SK-N-SH treated with all-trans-retinoic acid at 6 μM for 48 hours (cell line): ENCODE results near the gene COA8.
A peak's percentile ranks its signal among the peaks of the same experiment; 100 is the strongest.

ENCODE experiments used
- ATAC-seq: fragments of 200-7000 bp; cut with Tn5 transposase; 3 replicates; pipeline ENCODE4 v1.9.1; 2020; ENCODE audit warnings: mild to moderate bottlenecking, moderate library complexity
- ARNTL ChIP-seq: fragments of 450-650 bp; formaldehyde crosslinking; IDR thresholded peaks from 2 replicates; pipeline ENCODE4 v1.5.0; 2020; ENCODE audit warnings: low read depth, mild to moderate bottlenecking, moderate library complexity, borderline replicate concordance
- CREB5 ChIP-seq: fragments of 250-450 bp; sonication (Bioruptor Pico); IDR thresholded peaks from 2 replicates; pipeline ENCODE4 v1.5.1; 2020; ENCODE audit warnings: low read depth, mild to moderate bottlenecking, moderate library complexity
- CSDC2 ChIP-seq: fragments of 250-450 bp; sonication (Bioruptor Pico); IDR thresholded peaks from 2 replicates; pipeline ENCODE4 v1.5.0; 2020; ENCODE audit warnings: mild to moderate bottlenecking, moderate library complexity
- CSRNP3 ChIP-seq: fragments of 250-450 bp; sonication (Bioruptor Pico); IDR thresholded peaks from 2 replicates; pipeline ENCODE4 v1.5.1; 2021; ENCODE audit warnings: mild to moderate bottlenecking, moderate library complexity
- ESRRG ChIP-seq: fragments of 250-450 bp; sonication (Bioruptor Pico); IDR thresholded peaks from 2 replicates; pipeline ENCODE4 v1.6.1; 2021; ENCODE audit warnings: mild to moderate bottlenecking
- GLIS3 ChIP-seq: fragments of 250-450 bp; sonication (Bioruptor Pico); IDR thresholded peaks from 2 replicates; pipeline ENCODE4 v1.5.0; 2020; ENCODE audit warnings: mild to moderate bottlenecking, moderate library complexity
- ISL1 ChIP-seq: fragments of 250-450 bp; sonication (Bioruptor Pico); IDR thresholded peaks from 2 replicates; pipeline ENCODE4 v2.1.2; 2022; ENCODE audit warnings: mild to moderate bottlenecking, moderate library complexity
- OSR1 ChIP-seq: fragments of 250-450 bp; sonication (Bioruptor Pico); IDR thresholded peaks from 2 replicates; pipeline ENCODE4 v1.8.0; 2022; ENCODE audit warnings: moderate library complexity, mild to moderate bottlenecking, inconsistent platforms
- PPARA ChIP-seq: fragments of 250-450 bp; sonication (Bioruptor Pico); IDR thresholded peaks from 2 replicates; pipeline ENCODE4 v1.5.0; 2020; ENCODE audit warnings: mild to moderate bottlenecking, borderline replicate concordance
- RARB ChIP-seq: fragments of 250-450 bp; sonication (Bioruptor Pico); IDR thresholded peaks from 2 replicates; pipeline ENCODE4 v1.8.0; 2021; ENCODE audit warnings: mild to moderate bottlenecking, moderate library complexity
- SNAI2 ChIP-seq: fragments of 250-450 bp; sonication (Bioruptor Pico); IDR thresholded peaks from 2 replicates; pipeline ENCODE4 v1.5.0; 2020; ENCODE audit warnings: mild to moderate bottlenecking, moderate library complexity
- TCF4 ChIP-seq: fragments of 250-450 bp; sonication (Bioruptor Pico); IDR thresholded peaks from 2 replicates; pipeline ENCODE4 v1.8.0; 2021; ENCODE audit warnings: mild to moderate bottlenecking, moderate library complexity, borderline replicate concordance
- TOX ChIP-seq: fragments of 250-450 bp; sonication (Bioruptor Pico); IDR thresholded peaks from 2 replicates; pipeline ENCODE4 v1.8.0; 2021; ENCODE audit warnings: mild to moderate bottlenecking, moderate library complexity, borderline replicate concordance
- TSHZ2 ChIP-seq: fragments of 250-450 bp; sonication (Bioruptor Pico); IDR thresholded peaks from 2 replicates; pipeline ENCODE4 v1.5.0; 2020; ENCODE audit warnings: mild to moderate bottlenecking, moderate library complexity
- ZC3H10 ChIP-seq: fragments of 250-450 bp; sonication (Bioruptor Pico); IDR thresholded peaks from 2 replicates; pipeline ENCODE4 v1.5.1; 2021; ENCODE audit warnings: mild to moderate bottlenecking, moderate library complexity
- ZFP3 ChIP-seq: fragments of 250-450 bp; sonication (Bioruptor Pico); IDR thresholded peaks from 2 replicates; pipeline ENCODE4 v1.5.0; 2020; ENCODE audit warnings: mild to moderate bottlenecking, moderate library complexity
- ZFP30 ChIP-seq: fragments of 450-650 bp; formaldehyde crosslinking; IDR thresholded peaks from 2 replicates; pipeline ENCODE4 v1.5.0; 2022; ENCODE audit warnings: mild to moderate bottlenecking, moderate library complexity
- ZNF565 ChIP-seq: fragments of 450-650 bp; formaldehyde crosslinking; conservative IDR thresholded peaks from 2 replicates; pipeline ENCODE4 v1.5.0; 2020; ENCODE audit warnings: low read depth, mild to moderate bottlenecking, moderate library complexity
- ZNF8 ChIP-seq: fragments of 450-650 bp; formaldehyde crosslinking; IDR thresholded peaks from 2 replicates; pipeline ENCODE4 v1.5.0; 2020; ENCODE audit warnings: mild to moderate bottlenecking, moderate library complexity
- TF ChIP-seq, protein P1 (sequence below): fragments of 250-450 bp; sonication (Bioruptor Pico); IDR thresholded peaks from 2 replicates; pipeline ENCODE4 v1.8.0; 2020; ENCODE audit warnings: mild to moderate bottlenecking, moderate library complexity, borderline replicate concordance

The COA8 gene

DNA sequence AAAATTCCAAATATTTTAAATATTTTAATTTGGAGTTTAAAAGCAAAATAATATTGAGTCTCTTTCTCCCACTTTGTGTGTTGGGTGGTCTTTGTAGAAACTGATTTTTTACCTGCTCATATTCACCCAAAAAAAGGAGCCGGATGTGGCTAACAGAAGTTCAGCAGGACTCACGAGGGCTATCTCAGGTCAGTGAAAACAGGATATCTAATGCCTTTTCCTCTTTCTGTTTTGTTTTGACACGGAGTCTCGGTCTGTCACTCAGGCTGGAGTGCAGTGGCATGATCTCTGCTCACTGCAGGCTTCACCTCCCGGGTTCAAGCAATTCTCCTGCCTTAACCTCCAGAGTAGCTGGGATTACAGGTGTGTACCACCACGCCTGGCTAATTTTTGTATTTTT is 30.8 kb downstream of the COA8 start:
- ATAC-seq, result no peak
- TF ChIP-seq TOX (CRISPR knock-in tag), result no peak

DNA sequence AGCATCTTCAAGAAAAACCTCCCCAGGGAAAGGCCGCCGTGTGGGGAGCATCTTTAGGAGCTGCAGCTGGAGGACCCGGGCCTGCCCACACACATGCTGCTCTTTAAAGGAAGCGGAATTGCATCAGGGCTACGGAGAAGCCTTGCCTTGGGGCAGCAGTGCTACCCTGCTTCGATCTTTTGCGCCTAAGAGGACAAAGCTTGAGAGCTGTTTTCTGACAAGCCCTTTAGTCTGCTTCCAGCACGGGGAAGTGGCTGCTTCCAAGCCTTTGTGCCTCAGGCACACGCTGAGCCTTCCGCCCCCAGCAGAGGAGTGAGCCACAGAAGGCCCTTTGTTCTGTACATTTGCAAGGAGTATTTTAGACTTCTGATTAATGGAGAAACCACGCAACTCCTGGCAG is 31.5 kb downstream of the COA8 start:
- no peak for ATAC-seq

DNA sequence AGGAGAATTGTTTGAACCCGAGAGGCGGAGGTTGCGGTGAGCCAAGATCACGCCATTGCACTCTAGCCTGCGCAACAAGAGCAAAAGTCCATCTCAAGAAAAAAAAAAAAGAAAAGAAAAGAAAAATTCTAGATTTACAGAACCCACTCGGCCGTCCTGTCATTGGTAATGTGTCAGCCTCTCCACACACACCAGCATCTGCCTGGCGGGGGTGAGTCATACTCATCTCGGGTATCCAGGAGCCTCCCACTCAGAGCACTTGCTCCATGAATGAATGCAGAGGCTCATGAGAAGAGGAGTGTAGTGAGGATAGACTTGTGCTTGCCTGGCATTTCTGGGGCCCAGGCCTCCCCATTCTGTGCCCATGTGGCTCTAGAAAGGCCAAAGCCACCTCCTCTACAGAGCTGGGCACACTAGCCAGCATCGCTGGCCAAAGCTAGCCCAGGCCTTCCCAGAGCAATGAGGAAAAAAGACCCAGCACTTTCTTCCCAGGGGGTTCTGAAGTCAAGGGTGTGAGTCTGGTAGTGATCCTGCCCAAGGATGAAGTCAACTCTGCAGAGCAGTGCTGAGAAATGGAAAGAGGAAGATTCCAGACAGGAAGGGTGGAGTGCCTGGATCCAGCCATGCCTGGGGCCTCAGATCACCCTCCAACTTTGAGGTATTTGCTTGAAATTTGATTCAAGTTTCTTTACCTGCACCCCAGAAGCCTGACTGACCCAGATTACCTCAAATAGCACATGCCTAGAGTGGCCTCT is 35.0 kb downstream of the COA8 start:
- peak; percentile 100 for ATAC-seq
- TF ChIP-seq, protein P1, sequence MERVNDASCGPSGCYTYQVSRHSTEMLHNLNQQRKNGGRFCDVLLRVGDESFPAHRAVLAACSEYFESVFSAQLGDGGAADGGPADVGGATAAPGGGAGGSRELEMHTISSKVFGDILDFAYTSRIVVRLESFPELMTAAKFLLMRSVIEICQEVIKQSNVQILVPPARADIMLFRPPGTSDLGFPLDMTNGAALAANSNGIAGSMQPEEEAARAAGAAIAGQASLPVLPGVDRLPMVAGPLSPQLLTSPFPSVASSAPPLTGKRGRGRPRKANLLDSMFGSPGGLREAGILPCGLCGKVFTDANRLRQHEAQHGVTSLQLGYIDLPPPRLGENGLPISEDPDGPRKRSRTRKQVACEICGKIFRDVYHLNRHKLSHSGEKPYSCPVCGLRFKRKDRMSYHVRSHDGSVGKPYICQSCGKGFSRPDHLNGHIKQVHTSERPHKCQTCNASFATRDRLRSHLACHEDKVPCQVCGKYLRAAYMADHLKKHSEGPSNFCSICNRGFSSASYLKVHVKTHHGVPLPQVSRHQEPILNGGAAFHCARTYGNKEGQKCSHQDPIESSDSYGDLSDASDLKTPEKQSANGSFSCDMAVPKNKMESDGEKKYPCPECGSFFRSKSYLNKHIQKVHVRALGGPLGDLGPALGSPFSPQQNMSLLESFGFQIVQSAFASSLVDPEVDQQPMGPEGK (CRISPR knock-in tag), result no peak
- TF ChIP-seq ZNF8 (CRISPR knock-in tag) (no peak), OSR1 (CRISPR knock-in tag) (no peak), ISL1 (CRISPR knock-in tag) (no peak), CSDC2 (CRISPR knock-in tag) (no peak), ARNTL (CRISPR knock-in tag) (no peak), TCF4 (CRISPR knock-in tag) (no peak), CREB5 (CRISPR knock-in tag) (no peak), RARB (CRISPR knock-in tag) (no peak), ZFP30 (CRISPR knock-in tag) (no peak), ZFP3 (CRISPR knock-in tag) (no peak), ESRRG (CRISPR knock-in tag) (no peak), CSRNP3 (no peak), ZC3H10 (CRISPR knock-in tag) (no peak), TOX (CRISPR knock-in tag) (no peak), ZNF565 (CRISPR knock-in tag) (no peak)

More for the DNA sequence above, 31.5 kb downstream of the COA8 start:
- TF ChIP-seq ZNF565 (CRISPR knock-in tag) (no peak), TSHZ2 (no peak), PPARA (CRISPR knock-in tag) (no peak), SNAI2 (no peak), ZFP30 (CRISPR knock-in tag) (no peak), CREB5 (CRISPR knock-in tag) (no peak), ARNTL (CRISPR knock-in tag) (no peak), GLIS3 (CRISPR knock-in tag) (no peak), ZC3H10 (CRISPR knock-in tag) (no peak)
- TF ChIP-seq, all 23 proteins: peak for 0
